Measurements from ENCODE around the gene FTHL17.

FTHL17 gene

DNA sequence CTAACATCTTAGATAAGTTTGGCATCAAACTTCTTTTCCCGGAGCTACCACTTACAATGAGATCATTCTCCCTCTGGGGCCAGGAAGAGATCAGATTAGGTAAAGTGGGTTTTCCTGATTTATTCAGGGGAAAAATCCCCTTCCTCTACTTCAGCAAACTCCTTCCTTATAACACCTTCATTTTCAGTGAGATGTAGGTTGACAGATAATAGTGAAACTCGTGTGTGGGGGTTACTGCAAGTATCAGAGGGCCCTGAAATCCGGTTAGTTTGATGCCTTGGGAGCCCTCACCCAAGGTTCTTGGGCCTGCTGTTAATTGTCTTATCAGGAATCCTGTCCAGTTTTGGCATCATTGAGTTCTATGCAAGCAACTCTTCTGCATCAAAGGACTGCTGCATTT lies 10.8 kb downstream of the FTHL17 start:
- DNase-seq (ENCODE audit: low read depth): no peak
- H3K4me3 ChIP-seq (ENCODE audit: low read depth, low read length): no peak overlapping the region
- TF ChIP-seq POLR2A (IDR thresholded peaks at IDR 0.05; ENCODE audit: extremely low read depth, insufficient read length): no peak
- TF ChIP-seq, protein P1, sequence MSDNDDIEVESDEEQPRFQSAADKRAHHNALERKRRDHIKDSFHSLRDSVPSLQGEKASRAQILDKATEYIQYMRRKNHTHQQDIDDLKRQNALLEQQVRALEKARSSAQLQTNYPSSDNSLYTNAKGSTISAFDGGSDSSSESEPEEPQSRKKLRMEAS (IDR thresholded peaks at IDR 0.05; ENCODE audit: low read depth, low read length): no peak
- TF ChIP-seq, protein P2, sequence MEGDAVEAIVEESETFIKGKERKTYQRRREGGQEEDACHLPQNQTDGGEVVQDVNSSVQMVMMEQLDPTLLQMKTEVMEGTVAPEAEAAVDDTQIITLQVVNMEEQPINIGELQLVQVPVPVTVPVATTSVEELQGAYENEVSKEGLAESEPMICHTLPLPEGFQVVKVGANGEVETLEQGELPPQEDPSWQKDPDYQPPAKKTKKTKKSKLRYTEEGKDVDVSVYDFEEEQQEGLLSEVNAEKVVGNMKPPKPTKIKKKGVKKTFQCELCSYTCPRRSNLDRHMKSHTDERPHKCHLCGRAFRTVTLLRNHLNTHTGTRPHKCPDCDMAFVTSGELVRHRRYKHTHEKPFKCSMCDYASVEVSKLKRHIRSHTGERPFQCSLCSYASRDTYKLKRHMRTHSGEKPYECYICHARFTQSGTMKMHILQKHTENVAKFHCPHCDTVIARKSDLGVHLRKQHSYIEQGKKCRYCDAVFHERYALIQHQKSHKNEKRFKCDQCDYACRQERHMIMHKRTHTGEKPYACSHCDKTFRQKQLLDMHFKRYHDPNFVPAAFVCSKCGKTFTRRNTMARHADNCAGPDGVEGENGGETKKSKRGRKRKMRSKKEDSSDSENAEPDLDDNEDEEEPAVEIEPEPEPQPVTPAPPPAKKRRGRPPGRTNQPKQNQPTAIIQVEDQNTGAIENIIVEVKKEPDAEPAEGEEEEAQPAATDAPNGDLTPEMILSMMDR (IDR thresholded peaks at IDR 0.05; ENCODE audit: low read depth, low read length): no peak
- no peak for TF ChIP-seq MYC (IDR thresholded peaks at IDR 0.05; ENCODE audit: low read depth, low read length)

DNA sequence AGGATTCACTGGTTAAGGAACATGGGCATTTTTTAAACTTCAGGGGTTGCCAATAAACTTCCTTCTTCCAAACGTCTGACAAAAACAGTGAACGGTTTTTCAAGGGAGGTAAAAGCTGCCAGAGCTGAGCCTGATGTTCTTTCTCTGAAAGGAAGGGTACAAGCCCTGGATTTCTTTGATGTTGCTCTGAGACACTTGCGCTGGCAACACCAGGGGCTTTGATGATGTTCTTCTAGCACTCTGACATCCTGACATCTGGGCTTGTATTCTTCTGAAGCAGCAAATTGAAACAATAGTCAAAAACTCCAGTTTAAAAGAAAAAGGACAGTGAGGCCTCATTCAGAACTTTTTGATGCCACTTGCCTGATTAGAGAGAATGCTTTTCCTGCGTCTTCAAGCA lies 11.8 kb downstream of the FTHL17 start:
- TF ChIP-seq, protein P1 (IDR thresholded peaks at IDR 0.05; ENCODE audit: low read depth, low read length): no peak
- TF ChIP-seq POLR2A (IDR thresholded peaks at IDR 0.05; ENCODE audit: extremely low read depth, insufficient read length) (no peak), MYC (IDR thresholded peaks at IDR 0.05; ENCODE audit: low read depth, low read length) (no peak)
- TF ChIP-seq, protein P2 (IDR thresholded peaks at IDR 0.05; ENCODE audit: low read depth, low read length): no peak
- H3K4me3 ChIP-seq (ENCODE audit: low read depth, low read length): no peak overlapping the region
- DNase-seq (ENCODE audit: low read depth): no peak

DNA sequence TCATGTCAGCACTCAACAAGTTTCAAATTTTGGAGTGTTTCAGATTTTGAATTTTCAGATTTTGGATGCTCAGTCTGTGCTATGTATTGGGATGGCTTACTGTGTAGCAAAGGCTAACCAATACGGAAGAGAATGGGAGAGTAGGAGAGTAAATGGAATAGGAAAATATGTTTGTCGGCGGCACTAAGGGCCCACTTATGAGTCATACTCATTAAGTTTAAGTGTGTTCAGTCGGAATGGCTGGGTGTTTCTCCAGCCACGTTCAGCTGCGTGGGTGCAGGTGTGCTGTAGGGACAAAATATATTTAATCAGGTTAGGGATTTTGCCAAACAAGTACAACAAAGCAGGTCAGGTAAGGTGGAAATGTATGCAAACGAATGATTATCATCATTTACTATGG lies 13.6 kb downstream of the FTHL17 start:
- no peak overlapping the region for H3K4me3 ChIP-seq (ENCODE audit: low read depth, low read length)
- DNase-seq (ENCODE audit: low read depth): no peak
- TF ChIP-seq, protein P2 (IDR thresholded peaks at IDR 0.05; ENCODE audit: low read depth, low read length): no peak
- TF ChIP-seq MYC (IDR thresholded peaks at IDR 0.05; ENCODE audit: low read depth, low read length) (no peak), POLR2A (IDR thresholded peaks at IDR 0.05; ENCODE audit: extremely low read depth, insufficient read length) (no peak)
- TF ChIP-seq, protein P1 (IDR thresholded peaks at IDR 0.05; ENCODE audit: low read depth, low read length): no peak

DNA sequence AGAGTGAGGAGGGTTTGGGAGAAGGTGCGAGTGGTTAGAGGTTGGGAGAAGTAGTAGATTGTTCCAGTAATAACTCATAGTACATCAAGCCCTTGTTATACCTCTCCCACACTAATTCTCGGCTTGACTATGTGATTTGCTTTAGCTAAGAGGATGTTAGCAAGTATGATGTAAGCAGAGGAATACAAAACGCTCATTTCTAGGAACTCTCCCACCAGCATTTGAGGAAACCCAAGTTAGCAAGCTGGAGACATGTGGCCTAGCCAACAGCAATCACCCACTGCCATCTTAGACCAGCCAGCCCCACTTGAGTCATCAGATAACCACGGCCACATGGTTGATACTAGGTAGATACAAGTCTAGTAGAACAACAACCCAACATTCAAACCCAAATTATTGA lies 14.2 kb downstream of the FTHL17 start:
- TF ChIP-seq MYC (IDR thresholded peaks at IDR 0.05; ENCODE audit: low read depth, low read length): no peak
- TF ChIP-seq, protein P2 (IDR thresholded peaks at IDR 0.05; ENCODE audit: low read depth, low read length): no peak
- TF ChIP-seq, protein P1 (IDR thresholded peaks at IDR 0.05; ENCODE audit: low read depth, low read length): no peak
- no peak overlapping the region for H3K4me3 ChIP-seq (ENCODE audit: low read depth, low read length)
- DNase-seq (ENCODE audit: low read depth): no peak

DNA sequence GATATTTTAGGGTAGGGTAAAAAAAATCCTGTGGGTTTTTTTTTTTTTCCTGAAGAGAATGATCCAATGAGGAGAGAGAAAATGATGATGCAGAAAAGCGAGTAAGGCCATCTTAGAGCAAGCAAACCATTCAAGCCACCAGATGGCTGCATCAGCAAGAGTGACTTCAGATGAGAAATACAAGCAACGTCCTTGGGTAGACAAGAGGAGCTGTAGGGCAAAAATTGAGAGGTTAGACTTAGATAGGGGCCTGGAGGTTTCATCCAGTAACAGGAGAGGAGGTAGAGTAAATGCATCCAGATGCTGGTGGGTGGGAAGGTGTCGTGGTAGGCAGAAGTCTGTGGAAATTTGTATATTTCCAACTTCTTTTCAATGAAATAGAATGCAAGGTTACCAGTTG lies 14.6 kb downstream of the FTHL17 start:
- no peak for DNase-seq (ENCODE audit: low read depth)
- no peak overlapping the region for H3K4me3 ChIP-seq (ENCODE audit: low read depth, low read length)
- no peak for TF ChIP-seq MYC (IDR thresholded peaks at IDR 0.05; ENCODE audit: low read depth, low read length)

DNA sequence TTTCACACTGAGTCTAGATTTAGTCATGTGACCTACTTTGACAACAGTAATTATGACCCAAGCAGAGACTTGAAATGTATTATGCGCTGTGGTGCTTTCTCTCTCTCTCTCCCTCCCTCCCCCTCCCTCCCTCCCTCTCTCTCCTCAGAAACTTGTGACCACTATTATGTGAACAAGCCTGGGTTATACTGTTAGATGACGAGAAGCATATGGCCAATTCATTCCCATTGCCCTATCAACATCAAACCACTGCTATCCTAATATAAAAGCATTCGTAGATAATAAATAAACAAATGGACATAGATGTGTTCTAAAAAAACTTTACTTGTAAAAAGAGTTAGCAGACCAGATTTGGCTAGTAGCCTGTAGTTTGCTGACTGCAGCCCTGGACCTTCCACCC lies 18.2 kb downstream of the FTHL17 start:
- no peak overlapping the region for H3K4me3 ChIP-seq (ENCODE audit: low read depth, low read length)
- TF ChIP-seq, protein P2 (IDR thresholded peaks at IDR 0.05; ENCODE audit: low read depth, low read length): no peak
- TF ChIP-seq POLR2A (IDR thresholded peaks at IDR 0.05; ENCODE audit: extremely low read depth, insufficient read length) (no peak), MYC (IDR thresholded peaks at IDR 0.05; ENCODE audit: low read depth, low read length) (no peak)
- TF ChIP-seq, protein P1 (IDR thresholded peaks at IDR 0.05; ENCODE audit: low read depth, low read length): no peak
- no peak for DNase-seq (ENCODE audit: low read depth)

Data from NB4 (cell line).